ENCODE measurements around the gene MCC.
A peak's percentile ranks its signal among the peaks of the same experiment; 100 is the strongest.

GRCh38 chr5:113295111-113295539, 193.1 kb downstream of the MCC start:
- TF ChIP-seq CTCF (IDR thresholded peaks at IDR 0.05) (peak in 1 of 4 experiments; percentile 3), POLR2A (IDR thresholded peaks at IDR 0.05) (no peak)

Data from uterus (tissue), 2 donors.